ENCODE measurements around the gene GNG3. TPM values are rescaled to one million over a fixed set of nuclear protein-coding genes. Genes with fewer than 3 reads are reported as not detected.
A peak's percentile ranks its signal among the peaks of the same experiment; 100 is the strongest.
"Not testable (repeated sequence)": the region's sequence is repeated elsewhere in the genome, so short reads cannot be mapped to it uniquely, and the experiment has no call there.

The GNG3 gene
- total RNA-seq, 2 donors from 2014 or later: not detected

GRCh38 chr11:62730076-62730475, 22.6 kb downstream of the GNG3 start:
- peak overlapping the region; percentile 96 for H3K4me3 Mint-ChIP-seq
- peaks cover 29% of the 10 kb centered on the region for H3K4me1 Mint-ChIP-seq
- not testable (repeated sequence) for DNase-seq; H3K9me3 ChIP-seq (ENCODE audit: control insufficient read depth, low read length, poor library complexity, severe bottlenecking); ATAC-seq; H3K27me3 Mint-ChIP-seq; H3K36me3 Mint-ChIP-seq (ENCODE audit: low read depth)
- H3K27ac Mint-ChIP-seq: peak overlapping the region; percentile 98

GRCh38 chr11:62732830-62733229, 25.4 kb downstream of the GNG3 start:
- no peak overlapping the region for H3K27ac Mint-ChIP-seq
- H3K9me3 ChIP-seq (ENCODE audit: control insufficient read depth, low read length, poor library complexity, severe bottlenecking): no peaks in the 10 kb centered on the region
- H3K27me3 Mint-ChIP-seq: no peaks in the 10 kb centered on the region
- no peak for ATAC-seq
- peaks cover 16% of the 10 kb centered on the region for H3K4me1 Mint-ChIP-seq
- DNase-seq: no peak
- H3K36me3 Mint-ChIP-seq (ENCODE audit: low read depth): no peaks in the 10 kb centered on the region
- no peak overlapping the region for H3K4me3 Mint-ChIP-seq

- H3K4me3 Mint-ChIP-seq: no peak overlapping the region
- peaks cover 4% of the 10 kb centered on the region for H3K4me1 Mint-ChIP-seq
- no peak overlapping the region for H3K27ac Mint-ChIP-seq
- no peaks in the 10 kb centered on the region for H3K9me3 ChIP-seq (ENCODE audit: control insufficient read depth, low read length, poor library complexity, severe bottlenecking)
- DNase-seq: no peak
- H3K36me3 Mint-ChIP-seq (ENCODE audit: low read depth): no peaks in the 10 kb centered on the region
- no peak for ATAC-seq
- H3K27me3 Mint-ChIP-seq: no peaks in the 10 kb centered on the region
These were observed 29.7 kb downstream of the GNG3 start for GRCh38 chr11:62737196-62737595.

GRCh38 chr11:62747475-62748160, 40.1 kb downstream of the GNG3 start:
- no peaks in the 10 kb centered on the region for H3K9me3 ChIP-seq (ENCODE audit: control insufficient read depth, low read length, poor library complexity, severe bottlenecking)
- Mint-ChIP-seq H3K27ac (no peak overlapping the region), H3K27me3 (no peaks in the 10 kb centered on the region), H3K4me1 (peaks cover 8% of the 10 kb centered on the region), H3K36me3 (ENCODE audit: low read depth) (no peaks in the 10 kb centered on the region), H3K4me3 (no peak overlapping the region)
- DNase-seq (no peak), ATAC-seq (no peak)

- ATAC-seq; H3K27ac Mint-ChIP-seq; H3K36me3 Mint-ChIP-seq (ENCODE audit: low read depth); H3K4me3 Mint-ChIP-seq; H3K27me3 Mint-ChIP-seq; DNase-seq; H3K9me3 ChIP-seq (ENCODE audit: control insufficient read depth, low read length, poor library complexity, severe bottlenecking): not testable (repeated sequence)
- H3K4me1 Mint-ChIP-seq: peaks cover 13% of the 10 kb centered on the region
These were observed 42.5 kb downstream of the GNG3 start for GRCh38 chr11:62749931-62750330.

GRCh38 chr11:62752177-62752785, 44.8 kb downstream of the GNG3 start:
- DNase-seq (no peak), ATAC-seq (no peak)
- no peak overlapping the region for H3K4me3 Mint-ChIP-seq
- H3K27me3 Mint-ChIP-seq: no peaks in the 10 kb centered on the region
- H3K4me1 Mint-ChIP-seq: peaks cover 13% of the 10 kb centered on the region
- H3K9me3 ChIP-seq (ENCODE audit: control insufficient read depth, low read length, poor library complexity, severe bottlenecking): no peaks in the 10 kb centered on the region
- no peak overlapping the region for H3K27ac Mint-ChIP-seq
- no peaks in the 10 kb centered on the region for H3K36me3 Mint-ChIP-seq (ENCODE audit: low read depth)

GRCh38 chr11:62752994-62753735, 45.7 kb downstream of the GNG3 start:
- no peak for DNase-seq

GRCh38 chr11:62753736-62754603, 46.5 kb downstream of the GNG3 start, which contains the start of gene ZBTB3:
Gene ZBTB3 (minus strand): TSS chr11:62754160. CDS start chr11:62753664, 496 bp downstream.
- Mint-ChIP-seq H3K27ac (peak within 1 kb of the TSS; percentile 94), H3K4me1 (peaks cover 10% of the 10 kb centered on the region), H3K36me3 (ENCODE audit: low read depth) (no peaks in the 10 kb centered on the region), H3K4me3 (peak within 1 kb of the TSS; percentile 98), H3K27me3 (no peaks in the 10 kb centered on the region)
- peak; percentile 95 for ATAC-seq
- H3K9me3 ChIP-seq (ENCODE audit: control insufficient read depth, low read length, poor library complexity, severe bottlenecking): no peaks in the 10 kb centered on the region
- peak; percentile 91 to 94 (median 91) for DNase-seq

More at GRCh38 chr11:62752994-62753735, 45.7 kb downstream of the GNG3 start:
- peak overlapping the region; percentile 94 for H3K27ac Mint-ChIP-seq
- peak overlapping the region; percentile 98 for H3K4me3 Mint-ChIP-seq
- H3K9me3 ChIP-seq (ENCODE audit: control insufficient read depth, low read length, poor library complexity, severe bottlenecking): no peaks in the 10 kb centered on the region
- peaks cover 13% of the 10 kb centered on the region for H3K4me1 Mint-ChIP-seq
- no peaks in the 10 kb centered on the region for H3K36me3 Mint-ChIP-seq (ENCODE audit: low read depth)
- no peaks in the 10 kb centered on the region for H3K27me3 Mint-ChIP-seq
- no peak for ATAC-seq

GRCh38 chr11:62755086-62755615, 47.7 kb downstream of the GNG3 start:
- H3K4me3 Mint-ChIP-seq: peak overlapping the region; percentile 21
- no peaks in the 10 kb centered on the region for H3K27me3 Mint-ChIP-seq
- peaks cover 6% of the 10 kb centered on the region for H3K4me1 Mint-ChIP-seq
- peak overlapping the region; percentile 94 for H3K27ac Mint-ChIP-seq
- no peaks in the 10 kb centered on the region for H3K9me3 ChIP-seq (ENCODE audit: control insufficient read depth, low read length, poor library complexity, severe bottlenecking)
- no peaks in the 10 kb centered on the region for H3K36me3 Mint-ChIP-seq (ENCODE audit: low read depth)
- ATAC-seq (no peak), DNase-seq (no peak)

GRCh38 chr11:62757846-62758788, 50.6 kb downstream of the GNG3 start:
- no peak for ATAC-seq
- no peaks in the 10 kb centered on the region for H3K9me3 ChIP-seq (ENCODE audit: control insufficient read depth, low read length, poor library complexity, severe bottlenecking)
- Mint-ChIP-seq H3K27ac (no peak overlapping the region), H3K4me1 (peaks cover 16% of the 10 kb centered on the region), H3K4me3 (no peak overlapping the region), H3K36me3 (ENCODE audit: low read depth) (no peaks in the 10 kb centered on the region), H3K27me3 (no peaks in the 10 kb centered on the region)
- no peak for DNase-seq

All from T-helper 17 cell (primary cell).